ENCODE measurements around the gene SCIN. TPM values are rescaled to one million over a fixed set of nuclear protein-coding genes. Genes with fewer than 3 reads are reported as not detected.
A peak's percentile ranks its signal among the peaks of the same experiment; 100 is the strongest.

Gene SCIN
- total and polyA plus RNA-seq, 2 of the 8 experiments (the other 6 are each of a cell fraction or from before 2014, with no cell fraction given): 0.47 to 1.9 TPM

- TF ChIP-seq EP300 (IDR thresholded peaks at IDR 0.05; ENCODE audit: borderline replicate concordance in 1 of 2, low read depth in 2 of 2, low read length in 2 of 2): no peak
- TF ChIP-seq SIN3A (conservative IDR thresholded peaks at IDR 0.05 in 1 of 2, IDR thresholded peaks at IDR 0.05 in 1 of 2; ENCODE audit: low read depth in 1 of 2, low read length in 2 of 2): 0 out of 4 replicates have a peak, but pooled peaks of 1 of the 2 experiments have one; percentile 27
- 0 out of 2 replicates have a peak, but pooled peaks have one; percentile 6 for TF ChIP-seq TCF12 (IDR thresholded peaks at IDR 0.05; ENCODE audit: low read depth, low read length)
- TF ChIP-seq MAX (IDR thresholded peaks at IDR 0.05): peak; percentile 34; the same call in 1 of the 2 replicates
- peak; percentile 96 for TF ChIP-seq TBP (IDR thresholded peaks at IDR 0.05; ENCODE audit: low read depth, low read length)
- TF ChIP-seq MAFK (IDR thresholded peaks at IDR 0.05; ENCODE audit: low read depth, low read length): no peak
- TF ChIP-seq SP2 (IDR thresholded peaks at IDR 0.05; ENCODE audit: low read length): peak; percentile 81
- peak; percentile 97 for TF ChIP-seq SP1 (IDR thresholded peaks at IDR 0.05; ENCODE audit: low read depth, low read length)
- no peak for TF ChIP-seq GABPA (IDR thresholded peaks at IDR 0.05; ENCODE audit: borderline replicate concordance, insufficient read depth, low read length)
- no peak for TF ChIP-seq EZH2 (IDR thresholded peaks at IDR 0.05; ENCODE audit: low read depth, low read length, severe bottlenecking)
- TF ChIP-seq ATF2 (IDR thresholded peaks at IDR 0.05; ENCODE audit: low read length): peak; percentile 10; the same call in 1 of the 2 replicates
- TF ChIP-seq HDAC2 (IDR thresholded peaks at IDR 0.05; ENCODE audit: borderline replicate concordance in 1 of 2, low read depth in 2 of 2, low read length in 2 of 2): peak in 1 of 2 experiments; percentile 52; a peak in 1 of 4 replicates
- TF ChIP-seq TEAD4 (IDR thresholded peaks at IDR 0.05; ENCODE audit: low read depth, low read length): no peak
Observed at GRCh38 chr7:12686891-12687717, 116.6 kb downstream of the SCIN start, which contains the start of gene ARL4A (continued).
